Measurements from ENCODE around the gene ADORA2A.
"Not testable (repeated sequence)": the region's sequence is repeated elsewhere in the genome, so short reads cannot be mapped to it uniquely, and the experiment has no call there.

Gene ADORA2A

GRCh38 chr22:24489011-24489410 is 61.6 kb downstream of the ADORA2A start:
- Histone ChIP-seq H3K18ac (ENCODE audit: low read length) (no peak overlapping the region), H3K4me1 (ENCODE audit: control insufficient read depth in 1 of 2, insufficient read depth in 2 of 2, low read length in 2 of 2) (no peaks in the 10 kb centered on the region), H4K12ac (ENCODE audit: low read depth, low read length) (no peak overlapping the region), H3K27ac (ENCODE audit: low read depth, low read length) (no peak overlapping the region), H3K4me3 (ENCODE audit: low read depth, low read length) (no peak overlapping the region), H3K79me1 (ENCODE audit: low read length) (no peaks in the 10 kb centered on the region), H3K36me3 (ENCODE audit: control insufficient read depth in 1 of 2, insufficient read depth in 2 of 2, low read length in 2 of 2) (no peaks in the 10 kb centered on the region), H3K14ac (ENCODE audit: low read length) (no peak overlapping the region), H3K4ac (ENCODE audit: low read depth, low read length) (no peak overlapping the region), H4K8ac (ENCODE audit: low read depth, low read length) (no peak overlapping the region), H2BK5ac (ENCODE audit: low read depth, low read length, poor library complexity) (no peak overlapping the region), H4K91ac (ENCODE audit: low read depth, low read length) (no peak overlapping the region), H2AFZ (ENCODE audit: insufficient read depth, low read length, poor library complexity) (no peak overlapping the region), H3K9ac (ENCODE audit: low read length) (no peak overlapping the region), H2BK120ac (ENCODE audit: insufficient read depth, low read length, poor library complexity) (no peak overlapping the region), H3K4me2 (ENCODE audit: low read length) (no peak overlapping the region), H3K79me2 (ENCODE audit: control insufficient read depth, insufficient read depth, low read length, poor library complexity) (no peaks in the 10 kb centered on the region), H2AK5ac (ENCODE audit: low read length) (no peak overlapping the region), H3K23ac (ENCODE audit: low read length) (no peak overlapping the region), H3K27me3 (ENCODE audit: insufficient read depth, low read length) (peaks cover 8% of the 10 kb centered on the region), H2BK12ac (ENCODE audit: low read length) (no peak overlapping the region), H3K9me3 (ENCODE audit: insufficient read depth, low read depth, low read length) (no peaks in the 10 kb centered on the region)
- WGBS (ENCODE audit: extremely low coverage, insufficient coverage, insufficient read length) = no CpG with 5 or more reads among the region's 2 CpGs
- DNase-seq = no peak

DNA sequence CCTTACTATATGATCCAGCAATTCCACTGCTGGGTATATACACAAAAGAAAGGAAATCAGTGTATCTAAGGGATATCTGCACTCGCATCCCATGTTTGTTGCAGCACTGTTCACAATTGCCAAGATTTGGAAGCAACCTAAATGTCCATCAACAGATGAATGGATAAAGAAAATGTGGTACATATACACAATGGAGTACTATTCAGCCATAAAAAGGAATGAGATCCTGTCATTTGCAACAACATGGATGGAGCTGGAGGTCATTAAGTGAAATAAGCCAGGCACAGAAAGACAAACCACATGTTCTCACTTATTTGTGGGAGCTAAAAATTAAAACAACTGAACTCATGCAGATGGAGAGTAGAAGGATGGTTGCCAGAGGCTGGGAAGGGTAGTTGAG is 62.0 kb downstream of the ADORA2A start:
- not testable (repeated sequence) for H3K9me3 ChIP-seq (ENCODE audit: insufficient read depth, low read depth, low read length); H4K91ac ChIP-seq (ENCODE audit: low read depth, low read length)
- no CpG with 5 or more reads among the region's 1 CpG for WGBS (ENCODE audit: extremely low coverage, insufficient coverage, insufficient read length)

More for the DNA sequence above, 62.0 kb downstream of the ADORA2A start:
- not testable (repeated sequence) for H3K23ac ChIP-seq (ENCODE audit: low read length); H3K18ac ChIP-seq (ENCODE audit: low read length); H2AFZ ChIP-seq (ENCODE audit: insufficient read depth, low read length, poor library complexity); H4K8ac ChIP-seq (ENCODE audit: low read depth, low read length); H3K27ac ChIP-seq (ENCODE audit: low read depth, low read length); H4K12ac ChIP-seq (ENCODE audit: low read depth, low read length); H3K14ac ChIP-seq (ENCODE audit: low read length); H2BK120ac ChIP-seq (ENCODE audit: insufficient read depth, low read length, poor library complexity); H3K4me3 ChIP-seq (ENCODE audit: low read depth, low read length); H3K79me1 ChIP-seq (ENCODE audit: low read length); DNase-seq; H2BK5ac ChIP-seq (ENCODE audit: low read depth, low read length, poor library complexity); H3K4me1 ChIP-seq (ENCODE audit: control insufficient read depth in 1 of 2, insufficient read depth in 2 of 2, low read length in 2 of 2); H3K4me2 ChIP-seq (ENCODE audit: low read length); H2BK12ac ChIP-seq (ENCODE audit: low read length); H3K36me3 ChIP-seq (ENCODE audit: control insufficient read depth in 1 of 2, insufficient read depth in 2 of 2, low read length in 2 of 2); H3K4ac ChIP-seq (ENCODE audit: low read depth, low read length); H2AK5ac ChIP-seq (ENCODE audit: low read length); H3K9ac ChIP-seq (ENCODE audit: low read length); H3K79me2 ChIP-seq (ENCODE audit: control insufficient read depth, insufficient read depth, low read length, poor library complexity)
- peaks cover 12% of the 10 kb centered on the region for H3K27me3 ChIP-seq (ENCODE audit: insufficient read depth, low read length)

Measured in trophoblast cell (in vitro differentiated cells and primary cell).